ENCODE data around the gene FRAS1. TPM values are rescaled to one million over a fixed set of nuclear protein-coding genes. Genes with fewer than 3 reads are reported as not detected.

Gene FRAS1
- total RNA-seq, 4 donors from 2014 or later = 1.0 to 32.5 (median 3.3) TPM

GRCh38 chr4:78217557-78217956 is 160.4 kb downstream of the FRAS1 start:
- intact Hi-C loops (cut with DNase I; ENCODE audit: low total_unique reads) = no loop called here
- Histone ChIP-seq H3K36me3 (no peaks in the 10 kb centered on the region), H3K27me3 (no peaks in the 10 kb centered on the region), H3K9me3 (no peaks in the 10 kb centered on the region), H3K4me3 (no peak overlapping the region), H3K4me1 (no peaks in the 10 kb centered on the region), H3K27ac (no peak overlapping the region)
- TF ChIP-seq POLR2A (IDR thresholded peaks at IDR 0.05) = no peak
- TF ChIP-seq, protein P1, sequence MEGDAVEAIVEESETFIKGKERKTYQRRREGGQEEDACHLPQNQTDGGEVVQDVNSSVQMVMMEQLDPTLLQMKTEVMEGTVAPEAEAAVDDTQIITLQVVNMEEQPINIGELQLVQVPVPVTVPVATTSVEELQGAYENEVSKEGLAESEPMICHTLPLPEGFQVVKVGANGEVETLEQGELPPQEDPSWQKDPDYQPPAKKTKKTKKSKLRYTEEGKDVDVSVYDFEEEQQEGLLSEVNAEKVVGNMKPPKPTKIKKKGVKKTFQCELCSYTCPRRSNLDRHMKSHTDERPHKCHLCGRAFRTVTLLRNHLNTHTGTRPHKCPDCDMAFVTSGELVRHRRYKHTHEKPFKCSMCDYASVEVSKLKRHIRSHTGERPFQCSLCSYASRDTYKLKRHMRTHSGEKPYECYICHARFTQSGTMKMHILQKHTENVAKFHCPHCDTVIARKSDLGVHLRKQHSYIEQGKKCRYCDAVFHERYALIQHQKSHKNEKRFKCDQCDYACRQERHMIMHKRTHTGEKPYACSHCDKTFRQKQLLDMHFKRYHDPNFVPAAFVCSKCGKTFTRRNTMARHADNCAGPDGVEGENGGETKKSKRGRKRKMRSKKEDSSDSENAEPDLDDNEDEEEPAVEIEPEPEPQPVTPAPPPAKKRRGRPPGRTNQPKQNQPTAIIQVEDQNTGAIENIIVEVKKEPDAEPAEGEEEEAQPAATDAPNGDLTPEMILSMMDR (IDR thresholded peaks at IDR 0.05) = no peak
- DNase-seq = no peak

- no peak for DNase-seq
- Histone ChIP-seq H3K36me3 (no peaks in the 10 kb centered on the region), H3K4me1 (no peaks in the 10 kb centered on the region), H3K4me3 (no peak overlapping the region), H3K27ac (no peak overlapping the region), H3K9me3 (no peaks in the 10 kb centered on the region), H3K27me3 (no peaks in the 10 kb centered on the region)
- intact Hi-C loops (cut with DNase I; ENCODE audit: low total_unique reads) = no loop called here
- TF ChIP-seq, protein P1 (IDR thresholded peaks at IDR 0.05) = no peak
- TF ChIP-seq POLR2A (IDR thresholded peaks at IDR 0.05) = no peak
Observed at GRCh38 chr4:78218260-78218659, 161.1 kb downstream of the FRAS1 start.

DNA sequence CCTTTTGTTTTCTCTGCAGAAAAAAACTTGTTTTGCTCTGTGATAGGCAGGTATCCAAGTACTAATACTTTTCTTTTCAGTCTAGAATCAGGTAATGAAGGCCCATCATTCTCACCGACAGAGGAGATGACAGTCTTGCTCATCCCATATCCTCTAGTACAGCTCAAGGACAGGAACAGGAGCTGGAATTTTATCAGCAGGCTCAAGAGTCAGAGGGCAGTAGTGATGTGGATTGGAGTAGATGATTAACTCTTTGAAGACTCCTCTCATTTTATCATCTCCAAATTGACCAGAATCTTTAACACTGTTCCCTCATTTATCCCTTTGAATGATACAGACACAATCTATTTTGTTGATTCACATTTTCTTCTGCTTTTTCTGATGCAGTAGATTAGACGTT is 162.7 kb downstream of the FRAS1 start:
- Histone ChIP-seq H3K27ac (no peak overlapping the region), H3K9me3 (no peaks in the 10 kb centered on the region), H3K36me3 (no peaks in the 10 kb centered on the region), H3K4me1 (no peaks in the 10 kb centered on the region), H3K4me3 (no peak overlapping the region), H3K27me3 (no peaks in the 10 kb centered on the region)
- DNase-seq = no peak
- intact Hi-C loops (cut with DNase I; ENCODE audit: low total_unique reads) = no loop called here
- TF ChIP-seq, protein P1 (IDR thresholded peaks at IDR 0.05) = no peak
- TF ChIP-seq POLR2A (IDR thresholded peaks at IDR 0.05) = no peak

GRCh38 chr4:78220283-78220682 is 163.2 kb downstream of the FRAS1 start:
- intact Hi-C loops (cut with DNase I; ENCODE audit: low total_unique reads) = no loop called here
- H3K9me3 ChIP-seq = no peaks in the 10 kb centered on the region
- H3K4me1 ChIP-seq = no peaks in the 10 kb centered on the region
- no peak overlapping the region for H3K4me3 ChIP-seq
- no peaks in the 10 kb centered on the region for H3K36me3 ChIP-seq
- no peaks in the 10 kb centered on the region for H3K27me3 ChIP-seq
- TF ChIP-seq, protein P1 (IDR thresholded peaks at IDR 0.05) = no peak
- no peak for TF ChIP-seq POLR2A (IDR thresholded peaks at IDR 0.05)
- H3K27ac ChIP-seq = no peak overlapping the region
- DNase-seq = no peak

GRCh38 chr4:78222575-78223186 is 165.6 kb downstream of the FRAS1 start:
- TF ChIP-seq POLR2A (IDR thresholded peaks at IDR 0.05) = no peak
- TF ChIP-seq, protein P1 (IDR thresholded peaks at IDR 0.05) = no peak
- H3K4me1 ChIP-seq = no peaks in the 10 kb centered on the region
- no peaks in the 10 kb centered on the region for H3K36me3 ChIP-seq
- no peak overlapping the region for H3K4me3 ChIP-seq
- DNase-seq = no peak
- H3K27ac ChIP-seq = no peak overlapping the region
- H3K9me3 ChIP-seq = no peaks in the 10 kb centered on the region
- no peaks in the 10 kb centered on the region for H3K27me3 ChIP-seq
- intact Hi-C loops (cut with DNase I; ENCODE audit: low total_unique reads) = no loop called here

Data from uterus (tissue), 4 donors.